CD4-positive, alpha-beta T cell treated with Interleukin-4 for 4 hours (primary cell): Measurements from ENCODE around the gene TMCC1.
"Not testable (repeated sequence)": the region's sequence is repeated elsewhere in the genome, so short reads cannot be mapped to it uniquely, and the experiment has no call there.

ENCODE experiments used
- DNase-seq: peaks from one replicate; pipeline ENCODE4 v3.0.0-alpha.2; 2020

TMCC1 gene

GRCh38 chr3:129768728-129769127 lies 124.8 kb downstream of the TMCC1 start:
- no peak for DNase-seq

- DNase-seq, result no peak
These were observed 127.4 kb downstream of the TMCC1 start for GRCh38 chr3:129766135-129766534.

- no peak for DNase-seq
These were observed 129.4 kb downstream of the TMCC1 start for GRCh38 chr3:129764090-129764489.

GRCh38 chr3:129758785-129759320 lies 134.7 kb downstream of the TMCC1 start:
- no peak for DNase-seq

GRCh38 chr3:129758306-129758705 lies 135.2 kb downstream of the TMCC1 start:
- no peak for DNase-seq

- DNase-seq, result no peak
These were observed 136.6 kb downstream of the TMCC1 start for GRCh38 chr3:129756871-129757270.

- not testable (repeated sequence) for DNase-seq
These were observed 142.4 kb downstream of the TMCC1 start for GRCh38 chr3:129751105-129751504.

- no peak for DNase-seq
These were observed 143.8 kb downstream of the TMCC1 start for GRCh38 chr3:129749692-129750091.

GRCh38 chr3:129747992-129748391 lies 145.5 kb downstream of the TMCC1 start:
- no peak for DNase-seq

GRCh38 chr3:129747136-129747535 lies 146.4 kb downstream of the TMCC1 start:
- DNase-seq, result no peak

GRCh38 chr3:129746629-129747028 lies 146.9 kb downstream of the TMCC1 start:
- no peak for DNase-seq

- no peak for DNase-seq
These were observed 148.3 kb downstream of the TMCC1 start for GRCh38 chr3:129745253-129745652.

GRCh38 chr3:129741794-129742193 lies 151.7 kb downstream of the TMCC1 start:
- no peak for DNase-seq

- no peak for DNase-seq
These were observed 153.4 kb downstream of the TMCC1 start for GRCh38 chr3:129740090-129740489.

- DNase-seq, result no peak
These were observed 153.9 kb downstream of the TMCC1 start for GRCh38 chr3:129739634-129740033.

GRCh38 chr3:129738172-129738571 lies 155.3 kb downstream of the TMCC1 start:
- no peak for DNase-seq

GRCh38 chr3:129736070-129736469 lies 157.4 kb downstream of the TMCC1 start:
- no peak for DNase-seq

GRCh38 chr3:129735638-129736037 lies 157.9 kb downstream of the TMCC1 start:
- no peak for DNase-seq

- DNase-seq, result no peak
These were observed 159.1 kb downstream of the TMCC1 start for GRCh38 chr3:129734449-129734848.

GRCh38 chr3:129732200-129732876 lies 161.2 kb downstream of the TMCC1 start:
- DNase-seq, result no peak

GRCh38 chr3:129727707-129728106 lies 165.8 kb downstream of the TMCC1 start:
- no peak for DNase-seq

GRCh38 chr3:129723558-129724324 lies 169.8 kb downstream of the TMCC1 start:
- no peak for DNase-seq

GRCh38 chr3:129722527-129722926 lies 171.0 kb downstream of the TMCC1 start:
- no peak for DNase-seq

- DNase-seq, result no peak
These were observed 175.3 kb downstream of the TMCC1 start for GRCh38 chr3:129718201-129718600.
